ENCODE results near the gene SEMA6A.

The SEMA6A gene

GRCh38 chr5:116567106-116567505 is 7.5 kb downstream of the SEMA6A start:
- Histone ChIP-seq H3K27ac (ENCODE audit: low read depth, low read length) (no peak overlapping the region), H3K4me1 (ENCODE audit: control insufficient read depth in 5 of 5, insufficient read depth in 5 of 5, low read length in 5 of 5) (peaks cover under 1 to 30% (median 3%) of the 10 kb centered on the region in 5 donors), H3K9ac (ENCODE audit: low read length in 5 of 5) (no peak overlapping the region), H3K36me3 (ENCODE audit: control insufficient read depth in 5 of 5, insufficient read depth in 5 of 5, low read length in 5 of 5) (no peaks in the 10 kb centered on the region), H3K27me3 (ENCODE audit: control insufficient read depth in 5 of 5, insufficient read depth in 4 of 5, low read length in 5 of 5) (peaks cover 2 to 13% (median 5%) of the 10 kb centered on the region in 5 donors), H3K4me3 (ENCODE audit: low read depth in 1 of 5, low read length in 5 of 5) (no peak overlapping the region), H3K9me3 (ENCODE audit: control insufficient read depth in 5 of 5, low read length in 5 of 5) (no peaks in the 10 kb centered on the region)

GRCh38 chr5:116566251-116566650 is 8.4 kb downstream of the SEMA6A start:
- H3K4me1 ChIP-seq (ENCODE audit: control insufficient read depth in 5 of 5, insufficient read depth in 5 of 5, low read length in 5 of 5), result peaks cover 0 to 26% (median 0%) of the 10 kb centered on the region in 5 donors
- H3K4me3 ChIP-seq (ENCODE audit: low read depth in 1 of 5, low read length in 5 of 5), result no peak overlapping the region
- H3K27ac ChIP-seq (ENCODE audit: low read depth, low read length), result no peak overlapping the region
- no peak overlapping the region for H3K9ac ChIP-seq (ENCODE audit: low read length in 5 of 5)
- no peaks in the 10 kb centered on the region for H3K36me3 ChIP-seq (ENCODE audit: control insufficient read depth in 5 of 5, insufficient read depth in 5 of 5, low read length in 5 of 5)
- H3K9me3 ChIP-seq (ENCODE audit: control insufficient read depth in 5 of 5, low read length in 5 of 5), result no peaks in the 10 kb centered on the region
- peaks cover 0 to 10% (median 2%) of the 10 kb centered on the region in 5 donors for H3K27me3 ChIP-seq (ENCODE audit: control insufficient read depth in 5 of 5, insufficient read depth in 4 of 5, low read length in 5 of 5)

- peaks cover 0 to 7% (median 0%) of the 10 kb centered on the region in 5 donors for H3K27me3 ChIP-seq (ENCODE audit: control insufficient read depth in 5 of 5, insufficient read depth in 4 of 5, low read length in 5 of 5)
- no peaks in the 10 kb centered on the region for H3K9me3 ChIP-seq (ENCODE audit: control insufficient read depth in 5 of 5, low read length in 5 of 5)
- H3K4me3 ChIP-seq (ENCODE audit: low read depth in 1 of 5, low read length in 5 of 5), result no peak overlapping the region
- H3K9ac ChIP-seq (ENCODE audit: low read length in 5 of 5), result no peak overlapping the region
- no peaks in the 10 kb centered on the region for H3K36me3 ChIP-seq (ENCODE audit: control insufficient read depth in 5 of 5, insufficient read depth in 5 of 5, low read length in 5 of 5)
- H3K4me1 ChIP-seq (ENCODE audit: control insufficient read depth in 5 of 5, insufficient read depth in 5 of 5, low read length in 5 of 5), result peaks cover 0 to 29% (median 0%) of the 10 kb centered on the region in 5 donors
- H3K27ac ChIP-seq (ENCODE audit: low read depth, low read length), result no peak overlapping the region
These were observed 9.7 kb downstream of the SEMA6A start for GRCh38 chr5:116564756-116565490.

DNA sequence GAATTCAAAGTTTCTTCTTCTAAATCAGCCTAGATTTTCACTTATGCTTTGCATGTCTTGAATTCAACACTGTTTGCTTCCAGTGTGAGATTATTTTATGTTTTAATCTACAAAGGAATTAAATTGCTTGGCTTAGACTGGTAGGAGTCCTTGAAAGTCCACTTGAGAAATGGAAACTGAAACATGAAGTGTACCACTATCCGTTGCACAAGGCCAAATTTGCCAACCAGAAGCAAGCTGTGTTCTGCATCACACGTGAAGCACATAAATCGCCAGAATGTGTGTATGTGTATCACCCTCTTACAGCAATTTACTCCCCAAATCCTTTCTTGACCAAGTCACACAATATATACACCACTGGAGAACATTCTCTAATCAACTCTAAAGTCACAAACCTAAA is 10.3 kb downstream of the SEMA6A start:
- Histone ChIP-seq H3K4me3 (ENCODE audit: low read depth in 1 of 5, low read length in 5 of 5) (no peak overlapping the region), H3K9ac (ENCODE audit: low read length in 5 of 5) (no peak overlapping the region), H3K27ac (ENCODE audit: low read depth, low read length) (no peak overlapping the region), H3K27me3 (ENCODE audit: control insufficient read depth in 5 of 5, insufficient read depth in 4 of 5, low read length in 5 of 5) (peaks cover 0 to 1% (median 0%) of the 10 kb centered on the region in 5 donors), H3K9me3 (ENCODE audit: control insufficient read depth in 5 of 5, low read length in 5 of 5) (no peaks in the 10 kb centered on the region), H3K4me1 (ENCODE audit: control insufficient read depth in 5 of 5, insufficient read depth in 5 of 5, low read length in 5 of 5) (peaks cover 0 to 30% (median 0%) of the 10 kb centered on the region in 5 donors), H3K36me3 (ENCODE audit: control insufficient read depth in 5 of 5, insufficient read depth in 5 of 5, low read length in 5 of 5) (no peaks in the 10 kb centered on the region)

DNA sequence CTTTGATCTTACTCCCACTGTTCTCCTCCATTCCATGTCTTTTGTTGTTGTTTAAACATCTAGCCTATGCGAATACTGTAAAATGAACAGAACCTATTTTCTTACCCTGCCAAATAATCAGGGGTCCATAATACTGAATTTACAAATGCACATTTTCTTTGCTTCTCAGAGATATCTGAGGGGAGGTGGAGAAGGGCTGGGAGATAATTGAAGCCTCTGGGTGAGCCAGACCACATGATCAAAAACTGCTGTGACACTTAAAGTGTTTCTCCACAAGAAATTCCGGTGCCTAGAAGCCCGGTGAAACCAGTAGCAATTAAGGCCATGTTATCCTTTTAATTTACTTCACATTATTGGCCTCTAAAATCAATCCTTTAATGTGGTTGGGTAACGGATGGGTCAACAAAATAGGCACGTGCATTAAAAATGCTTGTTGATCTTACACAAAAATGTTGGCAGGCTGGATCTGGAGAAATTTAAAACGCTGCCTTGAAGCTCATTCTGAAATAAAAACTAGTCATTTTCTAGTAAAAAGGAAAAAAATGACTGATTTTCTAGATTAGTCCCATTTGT is 10.8 kb downstream of the SEMA6A start:
- Histone ChIP-seq H3K9ac (ENCODE audit: low read length in 5 of 5) (no peak overlapping the region), H3K27me3 (ENCODE audit: control insufficient read depth in 5 of 5, insufficient read depth in 4 of 5, low read length in 5 of 5) (no peaks in the 10 kb centered on the region), H3K9me3 (ENCODE audit: control insufficient read depth in 5 of 5, low read length in 5 of 5) (no peaks in the 10 kb centered on the region), H3K4me3 (ENCODE audit: low read depth in 1 of 5, low read length in 5 of 5) (no peak overlapping the region), H3K4me1 (ENCODE audit: control insufficient read depth in 5 of 5, insufficient read depth in 5 of 5, low read length in 5 of 5) (peaks cover 0 to 29% (median 0%) of the 10 kb centered on the region in 5 donors), H3K27ac (ENCODE audit: low read depth, low read length) (no peak overlapping the region), H3K36me3 (ENCODE audit: control insufficient read depth in 5 of 5, insufficient read depth in 5 of 5, low read length in 5 of 5) (no peaks in the 10 kb centered on the region)

DNA sequence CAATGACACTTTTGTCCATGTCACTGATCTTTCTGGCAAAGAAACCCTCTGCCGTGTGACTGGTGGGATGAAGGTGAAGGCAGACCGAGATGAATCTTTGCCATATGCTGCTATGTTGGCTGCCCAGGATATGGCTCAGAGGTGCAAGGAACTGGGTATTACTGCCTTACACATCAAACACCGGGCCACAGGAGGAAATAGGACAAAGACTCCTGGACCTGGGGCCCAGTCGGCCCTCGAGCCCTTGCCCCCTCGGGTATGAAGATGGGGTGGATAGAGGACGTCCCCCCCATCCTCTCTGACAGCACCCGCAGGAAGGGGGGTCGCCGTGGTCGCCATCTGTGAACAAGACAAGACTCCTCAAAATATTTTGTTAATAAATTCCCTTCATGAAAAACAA is 12.0 kb downstream of the SEMA6A start:
- no peak overlapping the region for H3K9ac ChIP-seq (ENCODE audit: low read length in 5 of 5)
- no peaks in the 10 kb centered on the region for H3K9me3 ChIP-seq (ENCODE audit: control insufficient read depth in 5 of 5, low read length in 5 of 5)
- no peaks in the 10 kb centered on the region for H3K27me3 ChIP-seq (ENCODE audit: control insufficient read depth in 5 of 5, insufficient read depth in 4 of 5, low read length in 5 of 5)
- peaks cover 0 to 29% (median 0%) of the 10 kb centered on the region in 5 donors for H3K4me1 ChIP-seq (ENCODE audit: control insufficient read depth in 5 of 5, insufficient read depth in 5 of 5, low read length in 5 of 5)
- no peak overlapping the region for H3K27ac ChIP-seq (ENCODE audit: low read depth, low read length)
- H3K36me3 ChIP-seq (ENCODE audit: control insufficient read depth in 5 of 5, insufficient read depth in 5 of 5, low read length in 5 of 5), result no peaks in the 10 kb centered on the region
- H3K4me3 ChIP-seq (ENCODE audit: low read depth in 1 of 5, low read length in 5 of 5), result no peak overlapping the region

- H3K9me3 ChIP-seq (ENCODE audit: control insufficient read depth in 5 of 5, low read length in 5 of 5), result no peaks in the 10 kb centered on the region
- H3K36me3 ChIP-seq (ENCODE audit: control insufficient read depth in 5 of 5, insufficient read depth in 5 of 5, low read length in 5 of 5), result no peaks in the 10 kb centered on the region
- H3K4me3 ChIP-seq (ENCODE audit: low read depth in 1 of 5, low read length in 5 of 5), result no peak overlapping the region
- H3K27ac ChIP-seq (ENCODE audit: low read depth, low read length), result no peak overlapping the region
- H3K27me3 ChIP-seq (ENCODE audit: control insufficient read depth in 5 of 5, insufficient read depth in 4 of 5, low read length in 5 of 5), result no peaks in the 10 kb centered on the region
- H3K9ac ChIP-seq (ENCODE audit: low read length in 5 of 5), result no peak overlapping the region
- H3K4me1 ChIP-seq (ENCODE audit: control insufficient read depth in 5 of 5, insufficient read depth in 5 of 5, low read length in 5 of 5), result peaks cover 0 to 29% (median 0%) of the 10 kb centered on the region in 5 donors
These were observed 13.0 kb downstream of the SEMA6A start for GRCh38 chr5:116561658-116562057.

DNA sequence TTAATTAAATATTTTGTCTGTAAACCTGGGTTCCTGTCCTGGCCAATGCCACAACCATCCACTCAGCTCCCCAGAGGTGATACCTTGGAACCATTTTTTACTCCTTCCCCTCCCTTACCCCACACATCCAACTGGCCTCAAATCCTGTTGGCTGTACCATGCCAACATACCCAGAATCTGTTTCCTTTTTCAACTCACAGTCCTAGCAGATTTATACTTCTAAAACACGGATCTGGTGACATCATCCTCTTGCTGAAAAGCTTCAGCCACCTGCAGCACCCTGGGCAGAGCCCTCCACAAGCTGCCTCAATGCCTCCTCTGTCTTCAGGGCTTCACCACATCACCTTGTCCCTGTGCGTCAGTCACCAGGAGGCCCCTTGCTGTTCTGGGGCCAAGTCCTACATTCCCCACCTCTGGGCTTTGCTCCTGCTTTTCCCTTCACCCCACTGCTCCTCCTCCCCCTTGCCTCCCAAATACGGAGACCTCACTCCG is 14.9 kb downstream of the SEMA6A start:
- Histone ChIP-seq H3K9ac (ENCODE audit: low read length in 5 of 5) (no peak overlapping the region), H3K4me1 (ENCODE audit: control insufficient read depth in 5 of 5, insufficient read depth in 5 of 5, low read length in 5 of 5) (peaks cover 0 to 35% (median 2%) of the 10 kb centered on the region in 5 donors), H3K27ac (ENCODE audit: low read depth, low read length) (no peak overlapping the region)

DNA sequence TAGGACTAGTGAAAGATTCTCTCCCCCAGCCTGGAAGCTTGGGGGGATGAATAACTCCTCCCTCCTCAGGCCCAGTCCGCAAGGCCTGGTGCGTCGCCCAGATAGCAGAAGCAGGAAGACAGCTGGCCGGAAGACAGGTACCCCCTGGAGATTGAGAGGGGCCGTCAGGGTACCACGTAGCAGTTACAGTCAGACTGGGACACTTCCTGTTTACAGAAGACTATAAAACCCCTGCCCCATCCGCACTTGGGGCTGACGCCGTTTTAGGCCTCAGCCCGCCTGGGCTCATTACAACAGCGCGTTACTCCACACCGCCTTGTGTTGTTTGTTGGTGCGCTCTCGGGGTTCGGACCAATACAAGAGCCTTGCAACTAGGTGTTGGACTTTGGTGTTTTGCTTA is 15.4 kb downstream of the SEMA6A start:
- Histone ChIP-seq H3K4me3 (ENCODE audit: low read depth in 1 of 5, low read length in 5 of 5) (no peak overlapping the region), H3K9ac (ENCODE audit: low read length in 5 of 5) (no peak overlapping the region), H3K4me1 (ENCODE audit: control insufficient read depth in 5 of 5, insufficient read depth in 5 of 5, low read length in 5 of 5) (peaks cover 0 to 40% (median 0%) of the 10 kb centered on the region in 5 donors), H3K27ac (ENCODE audit: low read depth, low read length) (no peak overlapping the region), H3K36me3 (ENCODE audit: control insufficient read depth in 5 of 5, insufficient read depth in 5 of 5, low read length in 5 of 5) (no peaks in the 10 kb centered on the region), H3K9me3 (ENCODE audit: control insufficient read depth in 5 of 5, low read length in 5 of 5) (no peaks in the 10 kb centered on the region), H3K27me3 (ENCODE audit: control insufficient read depth in 5 of 5, insufficient read depth in 4 of 5, low read length in 5 of 5) (no peaks in the 10 kb centered on the region)

More for the DNA sequence above, 14.9 kb downstream of the SEMA6A start:
- no peak overlapping the region for H3K4me3 ChIP-seq (ENCODE audit: low read depth in 1 of 5, low read length in 5 of 5)
- no peaks in the 10 kb centered on the region for H3K27me3 ChIP-seq (ENCODE audit: control insufficient read depth in 5 of 5, insufficient read depth in 4 of 5, low read length in 5 of 5)
- no peaks in the 10 kb centered on the region for H3K36me3 ChIP-seq (ENCODE audit: control insufficient read depth in 5 of 5, insufficient read depth in 5 of 5, low read length in 5 of 5)
- H3K9me3 ChIP-seq (ENCODE audit: control insufficient read depth in 5 of 5, low read length in 5 of 5), result no peaks in the 10 kb centered on the region

- Histone ChIP-seq H3K4me1 (ENCODE audit: control insufficient read depth in 5 of 5, insufficient read depth in 5 of 5, low read length in 5 of 5) (peaks cover 0 to 43% (median 0%) of the 10 kb centered on the region in 5 donors), H3K9me3 (ENCODE audit: control insufficient read depth in 5 of 5, low read length in 5 of 5) (no peaks in the 10 kb centered on the region), H3K4me3 (ENCODE audit: low read depth in 1 of 5, low read length in 5 of 5) (no peak overlapping the region), H3K27ac (ENCODE audit: low read depth, low read length) (no peak overlapping the region), H3K27me3 (ENCODE audit: control insufficient read depth in 5 of 5, insufficient read depth in 4 of 5, low read length in 5 of 5) (no peaks in the 10 kb centered on the region), H3K36me3 (ENCODE audit: control insufficient read depth in 5 of 5, insufficient read depth in 5 of 5, low read length in 5 of 5) (no peaks in the 10 kb centered on the region), H3K9ac (ENCODE audit: low read length in 5 of 5) (no peak overlapping the region)
These were observed 16.9 kb downstream of the SEMA6A start for GRCh38 chr5:116557669-116558271.

Data from subcutaneous abdominal adipose tissue (tissue), 5 donors.